Stromal cell of bone marrow (primary cell): ENCODE results near the gene TMEM244.
"Not testable (repeated sequence)": the region's sequence is repeated elsewhere in the genome, so short reads cannot be mapped to it uniquely, and the experiment has no call there.

ENCODE experiments used
- DNase-seq: peaks from one replicate; pipeline ENCODE4 v3.0.0-alpha.2; 2012; ENCODE audit warnings: low read depth

Gene TMEM244

GRCh38 chr6:129866688-129867087 lies 5.6 kb upstream of the TMEM244 start:
- no peak for DNase-seq

DNA sequence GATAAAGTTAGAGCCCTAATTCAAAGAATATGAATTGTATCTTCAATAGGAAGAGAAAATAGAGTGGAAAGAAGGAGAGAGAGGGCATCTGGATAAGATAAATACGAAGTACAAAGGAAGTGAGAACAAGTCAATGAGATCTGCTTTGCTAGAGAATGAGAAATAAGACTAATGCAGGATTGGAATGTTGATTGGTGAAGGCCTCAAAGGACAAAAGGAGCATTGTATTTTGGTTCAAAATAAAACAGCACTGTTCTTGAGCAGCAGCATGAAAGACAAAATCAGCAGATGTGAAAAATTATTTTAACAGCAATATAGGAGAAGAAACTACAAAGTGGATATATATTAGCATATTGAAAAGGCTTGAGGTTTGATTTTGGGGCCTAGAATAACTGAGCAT lies 5.1 kb upstream of the TMEM244 start:
- DNase-seq = no peak

GRCh38 chr6:129865013-129865412 lies 3.9 kb upstream of the TMEM244 start:
- no peak for DNase-seq

GRCh38 chr6:129863664-129864063 lies 2.5 kb upstream of the TMEM244 start:
- no peak for DNase-seq

DNA sequence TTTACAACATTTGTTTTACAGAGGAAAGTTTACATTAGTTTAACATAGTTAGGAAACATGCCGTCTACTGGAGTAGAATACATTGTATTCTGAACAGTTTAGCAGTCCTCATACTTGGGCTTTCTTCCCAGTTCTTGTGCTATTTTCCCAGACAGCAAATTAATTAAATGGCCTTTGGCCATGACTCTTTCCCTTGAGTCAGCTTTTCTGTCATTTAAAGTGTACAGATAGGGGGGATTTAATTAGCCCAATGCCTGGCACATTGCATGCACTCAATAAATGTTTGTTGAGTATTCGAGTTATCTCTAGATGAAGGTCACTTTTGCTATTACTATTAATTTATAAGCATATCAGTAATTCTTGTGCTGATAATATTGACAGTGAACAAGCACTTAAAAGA lies 1.6 kb downstream of the TMEM244 start:
- no peak for DNase-seq

GRCh38 chr6:129857838-129858237 lies 3.3 kb downstream of the TMEM244 start:
- no peak for DNase-seq

DNA sequence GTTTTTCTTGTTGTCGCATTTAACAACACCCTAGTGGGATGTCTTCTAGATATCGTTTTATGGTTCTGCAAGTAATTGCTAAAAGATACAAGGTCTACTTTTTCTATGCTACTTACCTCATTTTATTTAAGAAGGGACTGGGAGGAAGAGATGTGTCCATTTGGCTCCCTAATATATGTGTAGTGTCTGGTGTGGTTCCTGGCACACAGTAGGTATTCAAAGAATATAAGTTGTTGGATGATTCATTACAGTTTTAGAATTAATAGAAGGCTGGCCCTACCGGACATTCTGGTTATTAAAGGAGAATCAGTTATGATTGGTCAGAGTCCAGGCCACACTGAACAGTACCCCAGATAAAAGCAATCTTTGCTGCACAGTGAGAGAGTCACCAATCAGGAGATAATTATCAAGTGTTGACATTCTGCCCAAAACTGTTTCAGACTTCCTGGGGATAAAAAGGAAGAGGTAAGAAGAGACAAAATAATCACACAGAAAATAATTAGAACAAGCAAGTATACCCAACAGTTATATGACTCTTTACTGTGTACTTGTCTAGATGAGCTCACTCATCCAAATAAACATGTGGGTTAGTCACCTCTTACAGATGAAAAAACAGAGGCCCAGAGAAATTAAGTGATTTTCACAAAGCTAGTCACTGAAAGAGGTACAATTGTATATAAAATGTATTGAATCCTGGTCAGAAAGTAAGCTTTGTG lies 7.0 kb downstream of the TMEM244 start:
- DNase-seq = no peak

DNA sequence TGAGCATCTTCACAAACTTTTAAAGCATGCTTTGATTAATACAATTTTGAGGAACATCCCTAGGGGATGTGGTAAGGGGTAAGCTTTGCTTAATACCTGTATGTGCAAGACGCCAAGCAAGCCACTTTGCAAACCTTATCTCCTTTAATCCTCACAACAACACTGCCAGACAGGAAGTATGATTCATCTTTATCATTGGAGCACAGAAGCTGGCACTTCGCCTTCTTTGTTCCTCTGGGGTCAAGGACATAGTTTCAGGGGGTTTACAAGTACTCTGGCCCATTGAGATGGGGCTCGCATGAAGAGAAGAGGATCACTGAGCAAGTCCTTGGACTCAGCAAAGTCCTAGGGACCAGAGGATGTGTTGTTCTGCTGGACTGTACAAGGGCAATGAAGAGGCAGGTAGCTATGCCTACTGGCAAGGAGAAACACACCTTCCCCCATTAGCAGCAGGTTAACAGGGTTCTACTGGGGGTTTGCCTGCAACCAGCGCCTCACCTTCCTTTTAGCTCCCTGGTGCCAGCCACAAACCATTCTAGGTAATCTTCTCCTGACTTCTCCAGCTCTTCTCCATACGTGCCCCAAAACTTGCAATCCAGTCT lies 8.8 kb downstream of the TMEM244 start:
- DNase-seq = no peak

GRCh38 chr6:129849456-129849855 lies 11.7 kb downstream of the TMEM244 start:
- DNase-seq = no peak

- no peak for DNase-seq
These were observed 14.4 kb downstream of the TMEM244 start for GRCh38 chr6:129846761-129847160.

DNA sequence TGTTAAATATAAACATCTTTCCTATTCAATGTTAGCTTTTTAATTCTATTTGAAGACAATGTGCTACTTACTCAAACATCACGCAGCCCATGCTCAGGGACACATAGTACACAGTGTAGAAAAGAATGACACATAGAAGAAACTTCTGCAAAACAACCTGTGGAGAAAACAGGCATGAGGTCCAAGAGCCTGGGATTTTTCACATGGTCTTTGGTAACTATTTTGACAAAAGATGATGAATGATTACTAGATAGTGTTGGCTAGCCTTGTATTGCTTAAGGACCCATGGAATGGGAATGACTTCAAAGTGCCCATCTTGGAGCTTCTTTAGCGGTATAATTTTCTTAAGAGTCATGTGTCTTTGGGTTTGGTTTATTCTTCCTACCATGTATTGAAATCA lies 15.4 kb downstream of the TMEM244 start:
- DNase-seq = no peak

GRCh38 chr6:129844118-129844891 lies 16.8 kb downstream of the TMEM244 start:
- no peak for DNase-seq

DNA sequence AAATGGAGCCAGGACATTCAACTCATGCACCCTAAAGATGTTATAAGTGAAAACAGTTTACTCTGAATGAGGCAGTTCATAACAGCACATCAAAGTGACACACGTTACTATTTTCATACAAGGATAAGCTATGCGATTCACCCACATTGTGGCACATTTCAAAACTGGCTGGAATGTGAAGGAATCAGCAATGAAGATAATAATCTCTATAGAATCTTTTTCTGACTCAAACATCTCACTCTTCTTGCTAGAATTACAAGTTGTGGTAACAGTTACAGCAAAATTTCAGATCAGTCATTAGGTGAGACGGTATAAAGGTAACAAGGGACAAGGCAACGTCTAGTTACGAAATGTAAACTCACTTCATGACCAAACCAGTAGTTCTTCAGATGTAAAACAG lies 17.5 kb downstream of the TMEM244 start:
- no peak for DNase-seq

DNA sequence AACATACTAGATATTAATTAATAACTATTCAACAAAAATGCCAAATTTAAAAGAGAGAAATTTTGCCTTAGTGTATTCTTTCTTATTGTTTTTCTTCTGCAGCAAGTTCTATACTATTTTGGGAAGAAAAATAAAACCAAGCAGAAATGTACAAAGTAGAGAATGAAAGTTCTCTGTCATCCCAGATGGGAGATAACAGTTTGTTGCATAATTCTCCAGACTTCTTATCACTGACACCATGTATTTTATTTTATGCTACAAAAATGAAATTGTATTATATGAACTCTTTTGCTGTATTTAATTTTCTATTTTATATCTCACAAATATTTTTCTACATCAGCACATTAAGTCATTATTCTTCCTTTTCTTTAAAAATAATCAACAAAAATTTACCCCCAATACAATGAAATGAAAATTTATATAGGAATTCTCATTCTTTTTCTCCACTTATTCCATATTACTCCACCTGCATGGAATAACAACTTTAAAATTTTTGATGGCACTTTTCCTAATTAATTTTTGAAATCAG lies 18.2 kb downstream of the TMEM244 start:
- DNase-seq = no peak

DNA sequence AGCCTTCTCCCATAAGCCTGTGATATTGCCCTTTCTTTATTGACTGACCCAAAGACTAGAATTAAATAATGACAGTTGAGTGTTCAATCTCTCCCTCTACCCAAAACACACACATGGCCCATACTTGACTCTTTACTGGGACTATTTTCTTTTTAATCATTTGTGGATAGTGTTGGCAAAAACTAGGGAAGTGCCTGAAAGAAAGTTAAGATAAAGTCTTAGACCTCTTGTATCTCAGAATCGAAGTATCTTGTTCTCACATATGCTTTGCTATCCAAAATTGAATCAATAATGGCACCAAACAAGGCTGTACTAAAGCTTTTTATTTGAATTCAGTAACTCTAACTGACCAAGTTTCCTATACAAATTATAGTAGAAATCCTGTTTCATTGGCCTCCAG lies 19.0 kb downstream of the TMEM244 start:
- no peak for DNase-seq

DNA sequence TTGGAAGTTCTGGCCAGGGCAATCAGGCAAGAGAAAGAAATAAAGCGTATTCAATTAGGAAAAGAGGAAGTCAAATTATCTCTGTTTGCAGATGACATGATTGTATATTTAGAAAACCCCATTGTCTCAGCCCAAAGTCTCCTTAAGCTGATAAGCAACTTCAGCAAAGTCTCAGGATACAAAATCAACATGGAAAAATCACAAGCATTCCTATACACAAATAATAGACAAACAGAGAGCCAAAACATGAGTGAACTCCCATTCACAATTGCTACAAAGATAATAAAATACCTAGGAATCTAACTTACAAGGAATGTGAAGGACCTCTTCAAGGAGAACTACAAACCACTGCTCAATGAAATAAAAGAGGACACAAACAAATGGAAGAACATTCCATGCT lies 21.6 kb downstream of the TMEM244 start:
- not testable (repeated sequence) for DNase-seq

GRCh38 chr6:129835691-129836090 lies 25.4 kb downstream of the TMEM244 start:
- no peak for DNase-seq

- DNase-seq = no peak
These were observed 28.8 kb downstream of the TMEM244 start for GRCh38 chr6:129832299-129832698.

DNA sequence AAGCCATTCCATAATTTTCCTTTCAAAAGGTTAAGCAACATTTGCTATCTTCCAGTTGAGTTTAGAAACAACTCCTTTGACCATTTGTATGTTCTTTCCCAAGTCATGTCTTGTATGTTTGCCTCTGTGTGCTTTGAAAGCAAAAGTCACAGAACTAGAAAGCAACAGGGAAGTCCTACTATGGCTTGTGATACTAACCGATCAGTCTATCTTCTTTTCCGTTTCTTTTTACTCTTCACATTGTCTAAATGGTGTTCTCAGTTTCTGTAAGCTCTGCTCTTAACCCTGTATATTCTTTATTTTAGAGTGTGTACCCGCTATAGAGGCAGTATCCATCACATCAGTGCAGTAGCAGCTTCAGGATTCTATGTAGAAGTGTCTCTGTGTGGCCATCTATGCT lies 32.9 kb downstream of the TMEM244 start:
- no peak for DNase-seq

DNA sequence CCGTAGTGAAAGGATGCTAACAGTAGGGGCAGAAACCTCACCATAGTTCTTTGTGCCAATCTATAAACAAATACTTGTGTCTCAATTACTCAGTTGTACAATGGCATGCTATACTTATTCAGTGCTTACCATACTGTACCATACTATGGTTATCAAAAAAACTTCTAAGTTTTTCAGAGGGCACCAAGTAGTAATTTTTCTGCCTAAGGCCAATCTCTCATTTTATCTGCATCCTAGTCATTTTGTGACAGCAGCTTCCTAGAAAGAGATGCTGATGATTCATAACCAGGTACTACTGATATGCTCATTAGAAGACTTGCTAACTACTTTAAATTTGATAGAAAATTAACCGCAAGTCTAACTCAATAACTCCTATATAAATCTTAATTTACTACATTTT lies 42.9 kb downstream of the TMEM244 start:
- DNase-seq = no peak

DNA sequence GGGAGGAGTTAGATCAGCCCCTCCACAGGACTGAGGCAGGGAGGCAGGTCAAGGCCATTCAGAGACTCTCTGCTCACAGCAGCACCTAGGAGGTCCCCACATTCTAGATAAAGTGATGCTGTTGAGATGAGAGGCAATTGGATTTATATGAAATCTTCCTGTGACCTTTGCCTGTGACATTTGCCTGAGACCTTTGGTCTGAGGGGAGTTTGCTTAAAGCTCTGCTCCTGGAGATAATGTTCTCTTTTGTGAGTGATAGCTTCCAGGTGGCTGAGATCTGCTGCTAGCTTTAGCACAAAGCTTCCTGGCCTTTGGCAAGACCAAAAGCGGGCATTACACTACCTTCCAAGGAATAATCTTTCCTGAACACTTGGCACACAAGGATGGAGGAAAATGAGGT lies 43.3 kb downstream of the TMEM244 start:
- DNase-seq = no peak

DNA sequence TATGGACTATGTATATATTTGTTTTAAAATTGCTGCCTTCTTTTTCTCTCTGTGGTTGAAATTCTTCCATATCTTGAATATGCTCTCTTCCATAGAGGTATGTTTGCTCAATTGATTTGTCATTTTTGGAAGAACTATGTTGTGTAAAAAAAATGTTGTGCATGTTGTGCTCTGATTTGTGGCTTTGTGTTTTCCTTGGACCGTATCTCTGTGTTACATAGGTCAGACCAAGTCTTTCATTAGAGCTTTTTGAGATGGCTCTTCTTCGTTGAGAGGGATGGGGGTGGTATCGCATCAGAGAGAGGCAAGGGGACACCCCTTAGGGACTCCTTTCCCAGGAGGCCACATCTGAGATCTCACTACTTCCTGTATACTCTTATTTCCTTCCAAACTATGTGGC lies 43.8 kb downstream of the TMEM244 start:
- no peak for DNase-seq

GRCh38 chr6:129812145-129812777 lies 48.9 kb downstream of the TMEM244 start:
- no peak for DNase-seq
